NCI-H345 treated with DMSO at 0.1 percent for 48 hours (cell line): ENCODE measurements around the gene JUP.

Source experiments
- DNase-seq: peaks from one replicate; lab custom pipeline; 2025; ENCODE audit not compliant: unreplicated experiment; lab: John Stamatoyannopoulos, UW

The JUP gene

DNA sequence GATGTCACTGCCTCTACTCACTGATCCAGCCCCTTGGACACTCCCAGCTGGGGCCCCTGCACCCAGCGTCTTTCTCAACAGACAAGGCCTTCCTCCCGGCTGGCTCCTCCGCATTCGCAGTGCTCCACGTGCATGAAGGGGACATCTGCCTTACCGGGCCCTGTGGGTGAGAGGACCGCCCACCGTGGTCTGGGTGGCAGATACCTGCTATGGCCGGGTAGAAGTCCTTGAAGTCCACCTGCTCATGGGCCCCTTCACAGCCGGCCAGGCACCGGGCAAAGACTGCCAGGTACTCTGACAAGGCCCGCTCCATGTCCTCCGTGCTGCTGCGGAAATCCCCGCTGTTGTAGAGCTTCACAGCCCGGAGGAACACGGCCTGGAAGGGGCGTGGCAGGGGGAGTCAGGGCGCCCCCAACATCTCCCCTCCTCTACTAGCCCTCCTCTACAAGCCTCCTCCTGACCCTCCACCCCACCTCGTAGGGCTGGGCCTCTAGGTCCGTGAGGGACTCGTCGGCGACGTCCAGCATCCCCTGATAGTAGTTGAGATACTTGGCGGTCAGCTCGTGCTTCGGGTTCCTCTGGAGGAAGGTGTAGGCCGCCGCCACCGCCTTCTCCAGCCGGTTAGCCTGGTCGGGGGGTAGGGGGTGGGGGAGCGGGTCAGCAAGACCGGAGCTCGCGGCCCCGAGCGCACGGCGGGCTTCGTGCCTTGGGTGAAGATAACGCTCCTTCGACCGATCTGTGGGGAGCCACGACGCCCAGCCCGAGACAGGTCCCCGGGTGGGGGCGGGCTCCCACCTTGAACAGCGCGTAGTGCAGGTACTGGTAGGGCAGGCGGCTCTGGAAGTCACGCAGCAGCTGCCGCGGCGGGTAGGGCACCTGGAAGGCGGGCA lies 24.4 kb upstream of the JUP start:
- no peak for DNase-seq

DNA sequence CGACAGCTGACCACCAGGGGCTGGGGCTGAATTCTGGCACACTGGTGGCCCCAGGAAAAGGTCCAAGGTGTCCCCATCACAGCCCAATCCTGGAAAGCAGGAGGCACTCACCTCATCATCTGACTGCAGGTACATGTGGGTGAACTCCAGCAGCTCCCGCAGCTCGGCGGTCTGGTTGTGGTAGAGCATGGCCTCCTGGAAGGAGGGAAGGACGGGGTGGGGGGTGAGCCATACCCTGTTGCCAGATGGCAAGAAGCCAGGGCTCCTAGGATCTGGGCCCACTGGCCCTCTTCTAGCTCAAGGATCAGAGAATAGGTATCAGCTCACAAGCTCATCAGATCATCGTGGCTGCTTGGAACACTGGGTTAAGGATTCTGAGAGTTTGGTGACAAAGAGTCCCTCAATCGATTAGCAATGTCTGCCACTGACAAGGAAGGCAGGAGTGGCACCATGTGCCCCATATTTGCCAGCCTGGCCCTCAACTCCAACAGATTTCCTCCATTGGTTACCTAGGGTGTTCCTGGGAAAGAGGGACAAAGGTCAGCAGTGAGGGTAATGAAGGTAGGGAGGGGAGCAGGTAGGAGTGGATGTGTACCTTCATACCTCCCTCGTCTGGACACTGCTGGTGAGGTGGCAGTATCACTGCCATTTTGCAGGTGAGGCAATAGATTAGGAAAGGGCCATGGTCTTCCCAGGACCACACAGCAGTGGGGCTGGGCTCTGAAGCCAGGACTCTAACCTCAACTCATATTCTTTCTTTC lies 20.4 kb upstream of the JUP start:
- DNase-seq, result no peak

DNA sequence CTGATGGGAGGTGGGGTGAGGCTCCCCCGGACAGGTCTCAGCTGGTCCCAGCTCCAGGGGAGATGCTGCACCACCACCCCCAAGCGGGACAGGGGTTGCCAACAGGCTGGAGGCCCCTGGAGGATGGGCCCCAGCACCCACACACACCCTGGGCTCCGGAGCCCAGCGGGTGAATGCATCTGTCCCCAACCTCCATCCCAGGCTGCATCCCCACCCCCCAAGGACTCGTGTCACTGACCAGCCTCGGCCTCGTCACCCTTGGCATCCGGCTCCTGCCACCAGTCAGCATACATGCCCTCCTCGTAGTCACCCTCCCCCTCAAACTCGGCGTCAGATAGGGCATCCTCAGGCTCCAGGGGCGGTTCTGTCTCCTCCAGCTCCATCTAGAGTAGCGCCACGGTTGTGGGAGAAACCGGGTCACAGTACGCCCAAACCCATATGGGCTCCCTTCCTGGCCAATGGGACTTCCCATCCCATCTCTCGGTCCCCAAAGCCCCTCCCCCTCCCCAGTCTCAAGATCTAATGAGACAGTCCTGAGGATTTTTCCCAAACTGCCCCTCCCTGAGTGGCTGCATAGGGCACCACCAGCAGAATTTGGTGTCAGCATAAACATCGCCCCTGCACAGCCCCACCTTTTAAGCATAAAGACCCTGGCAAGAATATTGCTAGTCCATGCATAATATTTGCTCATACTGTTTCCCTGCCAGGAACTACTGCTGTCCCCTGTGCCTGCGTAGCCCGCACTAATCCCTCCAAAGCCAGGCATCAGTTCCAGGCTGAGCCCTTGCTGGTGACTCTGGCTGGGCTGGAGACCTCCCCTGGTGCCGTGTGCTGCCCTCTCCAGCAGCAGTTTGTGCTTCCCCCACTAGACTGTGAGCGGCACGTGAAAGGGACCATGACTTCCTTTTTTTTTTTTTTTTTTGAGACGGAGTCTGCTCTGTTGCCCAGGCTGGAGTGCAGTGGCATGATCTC lies 16.8 kb upstream of the JUP start:
- DNase-seq, result no peak

DNA sequence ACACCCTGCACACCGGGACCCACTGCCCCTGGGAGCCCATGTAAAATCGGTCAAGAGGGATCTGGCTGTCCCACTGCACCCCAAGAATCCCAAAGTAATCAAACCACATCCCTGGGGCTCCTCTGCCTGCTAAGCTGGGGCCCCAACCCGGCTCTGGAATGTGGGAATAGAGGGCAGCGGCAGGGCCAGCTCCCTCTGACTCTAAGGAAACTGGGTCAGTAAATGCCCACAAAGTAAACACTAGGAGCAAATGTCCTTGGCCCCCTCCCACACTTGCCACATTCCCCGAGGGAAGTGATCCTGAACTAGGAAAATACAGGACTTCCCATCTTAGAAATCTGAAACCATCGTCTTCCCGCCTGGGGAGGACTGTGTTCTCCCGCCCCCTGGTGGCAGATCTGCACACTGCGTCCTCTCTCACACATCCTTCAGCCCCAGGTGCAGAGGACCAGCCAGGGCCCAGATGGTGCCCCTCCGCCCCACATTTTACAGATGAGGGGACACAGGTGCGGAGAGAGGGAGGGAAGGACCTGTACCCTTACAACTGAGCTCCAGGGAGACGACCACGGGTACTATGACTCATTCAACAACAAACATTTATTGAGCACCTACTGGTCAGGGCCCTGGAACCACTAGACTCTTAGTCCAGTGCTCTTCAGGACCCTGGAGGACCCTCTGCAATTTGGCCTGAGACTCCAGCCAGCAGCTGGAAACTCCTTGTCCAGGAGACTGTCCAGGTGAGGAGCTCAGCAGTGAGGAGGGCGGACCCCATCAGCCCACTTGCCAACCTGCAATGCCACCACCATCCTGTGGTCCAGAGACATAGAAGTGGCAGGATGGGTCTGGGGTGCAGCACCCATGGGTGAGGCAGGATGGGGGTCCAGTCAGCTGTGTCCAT lies 15.1 kb upstream of the JUP start:
- DNase-seq, result peak; percentile 71

DNA sequence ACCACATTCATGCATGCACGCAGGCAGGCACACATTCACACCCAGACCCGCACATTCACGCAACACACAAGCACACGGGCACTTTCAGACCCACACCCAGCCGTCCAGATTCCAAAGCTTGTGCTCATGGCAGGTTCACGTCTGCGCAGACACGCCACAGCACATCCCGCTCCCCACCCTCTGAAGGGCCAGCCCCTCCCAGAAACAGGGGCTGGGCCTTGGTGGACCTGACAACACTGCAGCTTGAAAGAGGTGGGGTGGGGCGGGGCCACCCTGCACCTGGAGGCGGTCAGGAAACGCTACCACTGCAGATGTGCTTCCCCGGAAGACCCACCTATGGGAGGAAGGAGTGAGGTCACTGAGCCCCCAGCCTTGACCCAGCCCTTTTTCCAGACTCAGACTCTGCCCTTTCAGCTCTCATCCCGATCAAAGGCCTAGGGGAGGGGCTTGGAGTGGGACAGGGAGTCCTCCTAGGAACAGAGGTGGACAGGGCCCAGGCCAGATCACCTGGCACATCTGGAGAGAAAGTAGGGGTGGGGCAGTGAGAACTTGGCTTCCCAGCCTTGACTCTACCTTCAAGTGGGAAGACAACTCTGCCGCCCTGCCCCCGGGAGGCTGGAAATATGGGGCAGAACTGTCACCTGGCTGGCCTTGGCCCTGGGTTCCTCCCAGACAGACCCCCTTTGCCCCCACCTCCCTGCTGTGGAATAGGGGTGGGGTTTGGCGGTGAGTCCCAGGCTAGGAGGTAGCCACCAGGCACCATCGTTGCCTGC lies 14.3 kb upstream of the JUP start:
- DNase-seq, result peak; percentile 3

DNA sequence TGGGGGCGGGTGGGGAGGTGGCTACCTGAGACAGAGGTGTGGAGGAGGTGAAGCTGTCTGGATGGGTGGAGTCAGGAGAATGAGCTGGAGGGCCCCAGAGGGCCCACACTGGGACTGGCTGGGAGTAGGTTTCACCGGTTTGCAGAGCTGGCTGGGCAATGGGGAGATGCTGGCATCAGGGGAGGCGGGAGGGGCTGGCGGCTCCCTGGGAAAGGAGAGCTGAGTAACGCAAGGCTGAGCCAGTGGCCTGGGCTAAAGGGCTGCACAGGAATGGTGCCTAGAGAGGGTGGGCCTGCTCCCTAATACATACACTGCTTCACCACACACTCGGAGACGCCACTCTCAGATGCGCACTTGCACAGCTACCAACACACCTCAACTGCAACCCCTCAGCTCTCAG lies 12.9 kb upstream of the JUP start:
- DNase-seq, result no peak

DNA sequence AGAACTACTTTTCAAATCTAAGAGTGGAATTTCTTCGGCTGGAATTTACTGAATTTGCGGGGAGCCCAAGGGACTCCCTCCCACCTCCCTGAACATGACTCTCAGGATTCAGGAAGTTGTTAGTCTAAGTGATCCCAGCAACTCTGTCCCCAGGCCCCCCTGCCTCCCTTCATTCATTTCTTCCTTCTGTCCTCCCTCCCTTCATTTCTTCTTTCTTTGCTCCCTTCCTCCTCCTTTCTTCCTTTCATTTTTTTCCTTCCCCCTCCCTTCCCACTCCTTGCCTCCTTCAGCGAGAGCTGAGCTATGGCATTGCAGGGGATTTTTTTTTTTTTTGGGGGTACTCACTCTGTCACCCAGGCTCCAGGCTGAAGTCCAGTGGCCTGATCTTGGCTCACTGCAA lies 10.9 kb upstream of the JUP start:
- no peak for DNase-seq

DNA sequence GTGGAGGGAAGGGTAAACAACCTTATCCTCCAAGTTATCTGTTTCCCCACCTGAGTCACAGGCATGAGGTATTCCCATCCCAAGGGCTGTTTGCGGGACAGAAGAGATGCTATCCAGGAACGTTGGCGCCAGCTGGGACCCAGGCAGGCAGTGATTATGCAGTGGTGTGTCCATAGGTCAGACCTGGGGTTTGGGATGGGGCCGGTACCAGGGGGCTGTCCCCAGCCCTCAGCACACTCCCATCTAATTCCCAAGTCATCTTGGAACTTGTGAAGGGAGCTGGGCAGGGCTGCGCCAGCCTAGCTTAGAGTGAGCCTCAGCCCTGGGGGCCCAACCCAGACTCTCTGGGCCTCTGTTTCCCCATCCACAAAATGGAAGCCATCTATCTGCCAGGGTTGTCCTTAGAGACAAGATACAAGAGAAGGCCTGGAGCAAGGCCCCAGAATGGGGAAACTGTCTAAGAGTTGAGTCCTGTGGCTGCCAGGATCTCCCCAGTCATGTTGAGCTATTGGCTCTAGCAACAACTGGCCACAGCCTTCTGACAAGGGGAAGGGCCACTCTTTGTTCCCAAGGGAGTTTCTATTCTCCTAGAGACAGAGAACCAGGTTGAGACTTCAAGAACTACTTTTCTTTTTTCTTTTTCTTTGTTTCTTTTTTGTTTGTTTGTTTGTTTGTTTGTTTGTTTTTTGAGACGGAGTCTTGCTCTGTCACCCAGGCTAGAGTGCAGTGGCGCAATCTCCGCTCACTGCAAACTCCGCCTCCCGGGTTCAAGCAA lies 9.8 kb upstream of the JUP start:
- DNase-seq, result no peak

DNA sequence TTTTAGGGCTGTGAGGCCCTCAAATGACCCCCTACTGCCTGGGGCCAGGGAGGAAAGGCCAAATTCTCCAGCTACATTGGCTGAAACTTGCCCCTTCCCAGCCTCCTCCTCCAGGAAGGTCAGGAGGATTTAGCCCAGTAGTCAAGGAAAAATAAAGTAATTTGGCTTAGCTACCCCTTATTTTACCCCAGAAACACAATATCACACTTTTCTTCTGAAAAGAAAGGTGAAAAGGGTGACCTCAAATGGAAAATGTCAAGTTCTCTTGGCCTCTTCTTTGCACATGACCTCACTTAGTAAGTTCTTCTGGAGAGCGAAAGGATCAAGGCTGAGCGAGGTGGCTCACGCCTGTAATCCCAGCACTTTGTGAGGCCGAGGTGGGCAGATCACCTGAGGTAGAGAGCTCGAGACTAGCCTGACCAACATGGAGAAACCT lies 8.0 kb upstream of the JUP start:
- DNase-seq, result no peak

DNA sequence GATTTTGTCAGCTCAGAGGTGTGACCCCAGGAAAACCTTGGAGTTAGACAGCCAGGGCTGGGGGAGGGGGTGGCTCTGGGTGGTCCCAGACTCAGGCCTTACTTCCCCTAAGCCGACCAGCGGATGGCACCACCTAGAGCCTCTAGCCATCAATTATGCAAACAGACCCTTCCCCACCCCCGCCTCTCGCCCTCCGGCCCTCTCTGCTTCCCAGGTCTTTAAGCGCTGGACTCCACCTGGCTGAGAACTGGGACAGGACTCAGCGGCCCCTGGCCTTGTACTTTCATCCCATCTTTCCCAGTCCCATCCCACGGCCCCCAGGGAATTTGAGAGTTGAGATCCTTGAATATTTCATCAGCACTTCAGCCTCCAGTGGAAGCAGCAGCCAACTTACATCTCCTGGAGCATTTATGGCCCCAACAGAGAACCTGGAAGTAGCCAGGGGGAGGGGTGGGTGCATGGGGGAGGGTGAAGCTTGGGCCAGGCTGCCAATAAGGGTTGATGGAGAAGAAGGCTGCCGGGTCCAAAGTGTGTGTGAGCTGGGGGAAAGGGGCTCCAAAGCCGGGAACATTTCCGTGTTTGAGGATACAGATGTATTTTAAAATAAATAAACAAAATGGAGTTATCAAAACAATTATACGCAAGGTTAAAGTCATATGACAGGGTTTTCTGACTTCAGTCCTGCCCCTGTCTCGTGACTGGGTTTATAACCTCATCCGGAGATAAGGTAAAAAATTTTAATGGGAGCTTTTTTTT lies 7.5 kb upstream of the JUP start:
- DNase-seq, result no peak

DNA sequence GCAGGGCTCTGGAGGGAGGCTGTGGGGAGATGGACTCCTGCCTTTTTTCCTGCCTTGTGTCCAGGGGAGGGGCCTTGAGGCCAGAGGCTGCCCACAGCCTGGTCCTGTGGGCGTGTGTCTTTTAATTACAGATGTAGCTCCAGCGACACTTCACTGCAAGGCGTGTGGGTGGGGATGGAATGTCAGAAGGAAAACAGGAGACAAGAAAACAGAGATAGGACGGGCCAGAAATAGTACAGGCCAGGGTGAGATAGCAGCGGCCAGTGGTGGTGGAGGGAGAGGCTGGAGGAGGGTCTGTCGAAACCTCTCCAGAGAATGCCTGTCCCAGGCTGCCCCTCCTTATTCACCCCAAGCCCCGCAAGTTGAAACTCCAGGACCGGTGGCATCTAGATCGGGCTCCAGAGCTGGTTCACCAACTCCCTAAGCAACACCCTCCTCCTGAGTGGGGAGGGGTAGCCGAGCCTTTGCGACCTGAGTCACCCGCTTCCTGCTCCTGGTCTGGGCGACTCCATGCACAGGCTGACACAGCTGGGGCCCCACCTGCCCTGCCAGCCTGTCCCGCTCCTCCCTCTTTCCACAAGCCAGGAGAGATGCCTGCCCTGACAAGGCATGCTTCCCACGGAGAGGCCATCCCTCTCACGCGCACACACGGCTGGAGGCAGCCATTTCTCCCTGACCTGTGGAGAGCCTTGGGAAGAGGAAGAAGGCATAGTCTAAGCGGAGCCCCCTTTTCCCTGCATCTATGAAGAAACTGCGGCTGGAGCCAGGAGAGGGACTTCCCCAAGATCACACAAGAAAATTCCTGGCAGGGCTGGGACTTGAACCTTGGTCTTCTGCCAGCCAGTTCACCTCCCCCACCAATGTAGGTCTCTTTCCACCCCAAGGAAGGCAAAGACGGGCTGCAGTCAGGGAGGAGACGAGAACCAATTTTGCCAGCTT lies 6.6 kb upstream of the JUP start:
- no peak for DNase-seq

DNA sequence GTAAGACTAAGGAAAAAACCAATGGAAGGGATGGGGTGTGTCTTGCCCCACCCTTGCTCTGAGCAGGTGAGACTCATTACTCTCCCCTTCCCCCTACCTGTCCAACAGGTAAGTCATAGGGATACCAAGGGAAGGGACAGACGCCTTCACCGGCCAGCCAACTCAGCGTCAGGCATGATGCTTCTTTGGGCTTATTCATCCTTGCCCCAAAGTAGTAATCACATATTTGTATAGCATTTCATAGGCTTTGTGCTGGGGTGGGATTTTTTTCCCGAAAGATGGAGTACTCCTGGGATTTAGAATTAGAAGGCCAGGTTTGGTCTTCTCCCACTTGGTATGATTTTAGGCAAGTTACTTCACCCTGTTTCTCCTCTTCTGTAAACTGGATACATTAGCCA lies 509 bp upstream of the JUP start:
- no peak for DNase-seq

DNA sequence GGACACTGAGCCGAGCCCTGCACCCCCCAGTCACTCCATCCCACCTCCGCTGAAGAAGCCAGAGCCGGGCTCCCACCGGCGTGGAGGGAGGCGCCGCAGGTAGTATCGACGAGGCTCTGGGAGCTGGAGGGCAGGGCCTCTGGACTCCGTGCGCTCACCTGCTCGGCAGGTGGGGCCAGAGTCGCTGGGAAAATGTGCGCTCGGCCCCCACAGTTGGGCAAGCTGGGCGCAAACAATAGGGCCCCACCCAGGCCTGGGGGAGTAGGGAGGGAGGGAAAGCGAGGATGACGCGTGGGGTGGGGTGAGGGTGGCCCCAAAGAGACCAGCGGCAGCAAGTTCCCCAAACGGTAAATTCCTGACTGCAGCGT lies 668 bp downstream of the JUP start:
- peak; percentile 25 for DNase-seq

DNA sequence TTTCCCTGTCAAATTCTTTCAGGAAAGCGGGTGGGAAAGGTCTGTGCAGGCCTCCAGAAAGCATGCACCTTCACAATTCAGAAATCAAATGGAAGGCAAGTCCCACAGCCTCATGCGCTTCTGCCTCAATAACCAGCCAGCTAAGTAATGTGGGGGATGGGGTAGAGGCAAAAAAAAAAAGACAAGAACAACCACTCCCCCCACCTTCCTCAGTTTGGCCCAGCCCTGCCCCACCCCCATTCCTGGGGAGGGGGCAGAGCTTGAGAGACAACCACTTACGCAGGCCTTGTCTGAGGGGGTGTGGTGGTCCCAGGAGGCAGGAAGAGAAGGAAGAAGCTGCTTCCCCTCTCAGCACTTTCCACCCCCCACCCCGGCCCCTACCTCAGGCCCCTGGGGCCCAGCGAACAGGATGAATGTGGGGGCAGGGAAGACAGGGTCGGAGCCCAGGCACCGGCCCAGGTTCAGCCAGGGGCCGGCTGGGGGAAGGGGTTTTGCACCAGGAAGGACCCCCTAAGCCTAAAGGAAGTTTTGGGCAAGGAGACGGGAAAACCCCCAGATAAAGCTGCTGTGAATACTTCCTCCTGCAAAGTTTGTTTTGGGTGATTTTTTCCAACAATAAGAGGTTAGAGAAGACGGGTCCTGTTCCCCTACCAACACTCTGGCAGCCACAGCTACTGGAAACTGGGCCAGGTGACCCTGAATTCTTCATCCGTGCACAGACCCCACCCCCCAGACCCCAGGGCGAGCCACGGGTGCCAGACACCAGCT lies 1.2 kb downstream of the JUP start:
- no peak for DNase-seq

DNA sequence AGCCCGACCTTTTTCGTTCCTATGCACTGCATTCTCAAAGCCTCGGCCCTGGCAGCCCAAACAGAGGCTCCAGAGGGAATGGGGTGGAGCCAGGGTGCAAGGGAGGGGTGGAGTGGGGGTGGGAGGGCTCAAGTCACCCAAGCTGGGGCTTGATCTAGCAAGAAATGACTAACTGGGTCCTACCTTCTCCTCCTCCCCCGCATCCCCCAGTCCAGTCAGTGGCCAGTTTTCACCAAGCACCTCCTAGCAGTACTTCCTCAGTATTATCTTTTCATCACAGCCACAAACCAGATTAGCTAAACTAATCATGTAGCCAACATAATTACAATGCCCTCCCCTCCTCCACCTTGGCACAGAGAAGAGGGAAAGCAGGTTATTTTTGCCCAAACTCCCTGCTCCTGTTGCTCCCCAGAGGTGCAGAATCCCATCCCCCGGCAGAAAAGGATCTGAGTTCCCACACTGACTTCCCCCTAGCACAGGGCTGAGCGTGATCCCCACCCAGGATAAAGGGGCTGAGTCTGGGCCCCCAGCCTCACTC lies 2.2 kb downstream of the JUP start:
- no peak for DNase-seq

DNA sequence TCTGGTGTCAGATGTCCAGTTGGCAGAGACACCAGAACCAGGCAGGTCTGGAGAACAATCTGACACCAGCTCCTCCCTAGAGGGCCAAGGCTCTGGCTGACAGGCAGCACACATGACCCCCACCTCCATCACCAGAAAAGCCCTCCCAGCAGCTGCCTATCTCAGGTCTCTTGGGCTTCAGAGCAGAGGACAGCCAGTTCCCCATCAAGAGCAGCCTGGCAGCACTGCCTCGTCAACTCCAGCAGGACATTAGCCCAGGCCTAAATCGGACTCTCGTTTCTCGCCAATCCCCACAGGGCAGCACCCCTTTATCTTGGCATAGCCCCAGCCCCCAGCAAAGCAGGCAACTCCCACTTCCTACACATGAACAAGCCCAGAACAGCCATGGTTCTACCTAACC lies 4.4 kb downstream of the JUP start:
- DNase-seq, result no peak
